GM21825 (cell line): ENCODE data around the gene ALPP.
"Not testable (repeated sequence)": the region's sequence is repeated elsewhere in the genome, so short reads cannot be mapped to it uniquely, and the experiment has no call there.

Source experiments
- ATAC-seq: cut with Tn5 transposase; IDR thresholded peaks from one replicate; pipeline ENCODE4 v1.9.1; 2021; ENCODE audit warnings: mild to moderate bottlenecking, moderate library complexity; ENCODE audit not compliant: unreplicated experiment

The ALPP gene

DNA sequence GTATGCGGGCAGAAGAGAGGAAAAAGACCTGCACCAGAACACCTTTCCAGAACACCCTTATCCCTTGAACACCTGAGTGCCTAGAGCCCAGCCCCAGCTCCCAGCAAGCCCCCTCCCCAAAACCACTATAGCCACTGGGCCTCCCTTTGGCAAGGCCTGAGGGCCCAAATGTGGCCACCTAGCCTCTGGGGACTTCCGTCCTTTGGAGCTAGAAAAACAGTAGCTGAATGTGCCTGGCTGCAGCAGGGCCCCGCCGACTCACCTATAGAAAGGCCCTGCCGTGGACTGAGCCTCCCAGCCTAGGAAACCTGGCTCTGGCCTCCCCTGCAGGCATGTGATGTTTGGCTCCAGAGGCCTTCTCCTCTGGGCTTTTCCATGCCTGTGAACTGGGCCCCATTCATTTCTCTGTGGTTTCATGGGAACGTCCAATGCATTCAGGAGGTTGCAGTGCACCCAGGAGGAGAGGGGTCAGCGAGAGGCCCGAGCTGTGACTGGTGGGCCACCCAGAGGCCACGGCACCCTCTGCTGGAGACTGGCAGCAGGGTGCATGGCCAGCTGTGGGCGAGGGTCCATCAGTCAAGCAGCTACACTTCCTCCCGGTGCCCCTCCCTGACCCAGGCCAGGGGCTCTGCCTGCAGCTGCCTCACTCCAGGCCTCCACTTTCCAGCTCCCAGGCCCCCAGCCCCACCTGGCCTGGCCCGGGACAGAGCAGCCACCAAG, 15.3 kb upstream of the ALPP start:
- ATAC-seq = not testable (repeated sequence)

- no peak for ATAC-seq
Observed at GRCh38 chr2:232363784-232364615, 14.6 kb upstream of the ALPP start.

GRCh38 chr2:232364806-232365594, 13.6 kb upstream of the ALPP start:
- ATAC-seq = not testable (repeated sequence)

- ATAC-seq = no peak
Observed at GRCh38 chr2:232365621-232366321, 12.8 kb upstream of the ALPP start.

DNA sequence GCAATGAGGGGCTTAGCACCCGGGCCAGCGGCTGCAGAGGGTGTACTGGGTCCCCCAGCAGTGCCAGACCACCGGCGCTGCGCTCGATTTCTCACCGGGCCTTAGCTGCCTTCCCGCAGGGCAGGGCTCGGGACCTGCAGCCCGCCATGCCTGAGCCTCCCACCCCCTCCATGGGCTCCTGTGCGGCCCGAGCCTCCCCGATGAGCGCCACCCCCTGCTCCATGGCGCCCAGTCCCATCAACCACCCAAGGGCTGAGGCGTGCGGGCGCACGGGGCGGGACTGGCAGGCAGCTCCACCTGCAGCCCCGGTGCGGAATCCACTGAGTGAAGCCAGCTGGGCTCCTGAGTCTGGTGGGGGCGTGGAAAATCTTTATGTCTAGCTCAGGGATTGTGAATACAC, 12.1 kb upstream of the ALPP start:
- not testable (repeated sequence) for ATAC-seq

GRCh38 chr2:232367016-232367415, 11.5 kb upstream of the ALPP start:
- no peak for ATAC-seq

- no peak for ATAC-seq
Observed at GRCh38 chr2:232367591-232368233, 10.8 kb upstream of the ALPP start.

DNA sequence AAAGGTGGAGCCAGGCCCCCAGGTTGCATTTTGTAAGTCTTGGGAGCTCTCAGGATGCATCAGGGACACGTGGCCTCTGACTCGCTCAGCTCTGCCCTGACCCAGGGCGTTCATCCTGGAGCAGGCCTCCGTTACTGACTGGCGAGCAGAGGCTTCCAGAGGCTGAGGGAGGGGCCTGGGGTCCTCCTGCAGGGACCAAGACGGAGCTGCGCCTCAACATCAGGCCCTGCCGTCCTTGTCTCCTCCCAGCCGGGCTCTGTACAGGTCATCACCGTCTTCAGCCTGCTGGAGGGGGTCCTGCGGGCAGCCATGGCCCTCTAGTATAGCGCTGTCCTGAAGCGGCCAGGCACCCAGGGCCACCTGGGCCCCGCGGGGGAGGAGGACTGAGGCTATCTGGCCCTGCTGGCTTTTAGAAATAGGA, 10.2 kb upstream of the ALPP start:
- ATAC-seq = no peak

DNA sequence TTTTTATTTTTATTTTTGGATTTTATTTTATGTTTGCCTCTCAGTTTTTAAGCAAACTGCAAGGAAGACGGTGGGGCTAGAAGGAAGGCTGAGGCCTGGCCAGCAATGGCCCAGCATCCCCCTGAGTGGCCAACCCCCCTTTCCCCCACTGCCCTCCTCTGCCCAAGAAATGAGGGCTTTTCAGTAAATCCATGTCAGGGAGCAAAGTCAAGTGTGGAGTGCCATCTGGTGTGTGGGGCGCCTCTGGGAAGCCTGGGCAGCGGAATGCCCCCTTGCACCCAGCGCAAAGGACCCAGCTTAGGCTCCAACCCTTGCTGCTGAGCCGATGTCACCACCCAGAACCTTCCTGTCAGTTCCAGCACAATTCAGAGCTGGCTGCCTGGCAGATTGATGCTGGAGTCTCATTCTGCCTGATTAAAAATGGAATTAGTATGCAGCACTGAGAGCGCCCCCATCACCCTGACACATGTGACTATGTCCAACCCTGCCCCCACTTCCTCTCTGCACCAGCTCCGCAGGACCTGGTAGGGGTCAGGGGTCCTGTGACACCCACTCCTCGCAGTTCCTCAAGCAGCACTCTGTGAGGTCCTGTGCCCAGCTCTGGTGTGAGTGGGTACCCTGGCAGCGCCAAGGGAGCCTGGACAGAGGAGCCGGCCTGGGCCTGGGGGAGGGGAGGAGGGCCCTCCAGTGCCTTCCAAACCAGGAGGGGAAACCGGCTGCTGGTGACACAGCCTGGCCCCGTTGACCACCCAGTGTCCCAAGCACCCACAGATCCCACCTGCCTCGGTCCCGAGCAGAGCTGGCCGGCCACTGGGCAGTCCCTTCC, 9.2 kb upstream of the ALPP start:
- no peak for ATAC-seq

DNA sequence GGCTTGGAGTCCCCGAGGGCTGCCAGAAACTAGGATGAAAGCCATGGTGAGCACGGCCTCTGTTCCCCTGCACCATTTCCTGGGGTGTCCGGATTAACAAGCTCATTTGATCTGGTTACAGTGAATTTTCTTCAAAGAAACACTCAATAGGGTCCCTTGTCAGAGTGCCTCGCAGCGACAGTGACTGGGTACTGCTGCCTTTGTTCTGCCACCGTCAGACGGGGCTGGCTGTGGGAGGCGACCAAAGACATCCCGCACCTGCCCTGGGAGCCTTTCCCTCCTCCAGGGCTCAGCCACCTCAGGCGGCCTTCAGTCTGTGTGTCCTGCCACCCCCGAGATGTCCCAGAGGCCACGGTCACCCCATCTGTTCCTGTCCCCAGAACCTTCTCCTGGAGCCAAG, 8.5 kb upstream of the ALPP start:
- not testable (repeated sequence) for ATAC-seq

DNA sequence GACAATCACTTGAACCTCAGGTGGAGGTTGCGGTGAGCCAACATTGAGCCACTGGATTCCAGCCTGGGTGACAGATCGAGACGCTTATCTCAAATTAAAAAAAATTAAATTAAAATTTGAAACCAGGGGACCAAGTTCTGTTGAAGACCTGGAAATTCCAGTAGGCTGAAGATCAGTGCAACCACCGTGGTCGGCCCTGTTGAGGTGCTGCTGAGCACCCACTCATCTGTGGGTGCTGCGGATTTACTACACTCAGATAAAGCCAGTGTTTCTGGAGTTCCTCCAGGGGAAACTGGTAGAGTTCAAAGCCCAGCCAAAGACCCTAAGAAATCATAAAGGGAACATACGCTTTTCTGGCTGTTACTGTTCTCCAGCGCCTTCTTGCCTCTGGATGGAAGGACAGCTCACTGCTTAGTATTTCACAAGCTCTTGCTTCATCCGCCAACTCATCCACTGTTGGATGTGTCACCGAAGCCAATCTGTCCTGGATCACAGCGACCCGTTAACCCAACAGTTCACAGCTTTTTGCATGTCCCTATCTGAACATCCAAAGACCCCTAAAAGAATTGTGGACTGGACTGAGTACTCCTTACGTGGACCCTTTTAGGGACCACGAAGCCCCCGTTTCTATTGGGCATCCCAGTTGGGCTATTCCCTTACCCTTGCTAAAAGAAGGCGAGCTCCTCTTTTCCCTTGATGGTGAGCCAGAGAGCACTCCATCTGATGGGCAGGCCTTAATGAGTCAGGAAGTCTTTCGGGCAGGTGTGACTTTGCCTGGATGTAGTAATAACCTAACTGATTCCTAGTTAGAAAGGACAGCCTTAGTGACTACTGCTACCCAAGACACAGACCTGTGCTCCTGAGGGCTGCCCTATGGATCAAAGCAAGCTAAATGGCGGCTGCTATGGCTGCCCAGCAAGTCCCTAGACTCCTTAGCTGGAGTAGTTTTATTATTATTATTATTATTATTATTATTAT, 6.0 kb upstream of the ALPP start:
- no peak for ATAC-seq

GRCh38 chr2:232374356-232374755, 4.2 kb upstream of the ALPP start:
- no peak for ATAC-seq

DNA sequence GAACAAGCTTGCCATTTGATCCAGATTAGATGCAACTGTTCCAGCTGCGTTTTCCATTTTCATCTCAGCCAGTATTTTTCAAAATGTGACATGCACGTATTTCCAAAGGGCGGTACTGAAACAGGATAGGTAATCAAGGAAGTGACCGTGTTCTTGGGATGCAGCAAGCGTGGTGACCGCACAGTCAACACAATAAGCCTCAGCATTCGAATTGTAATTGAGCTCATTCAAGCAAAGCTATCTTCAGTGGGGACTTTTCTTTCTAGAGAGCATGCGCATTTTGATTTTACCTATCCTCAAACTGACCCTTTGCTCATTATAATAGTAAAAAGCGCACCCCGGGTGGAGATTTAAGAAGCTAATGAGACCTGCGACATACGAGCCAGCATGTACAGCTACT, 3.4 kb upstream of the ALPP start:
- no peak for ATAC-seq

DNA sequence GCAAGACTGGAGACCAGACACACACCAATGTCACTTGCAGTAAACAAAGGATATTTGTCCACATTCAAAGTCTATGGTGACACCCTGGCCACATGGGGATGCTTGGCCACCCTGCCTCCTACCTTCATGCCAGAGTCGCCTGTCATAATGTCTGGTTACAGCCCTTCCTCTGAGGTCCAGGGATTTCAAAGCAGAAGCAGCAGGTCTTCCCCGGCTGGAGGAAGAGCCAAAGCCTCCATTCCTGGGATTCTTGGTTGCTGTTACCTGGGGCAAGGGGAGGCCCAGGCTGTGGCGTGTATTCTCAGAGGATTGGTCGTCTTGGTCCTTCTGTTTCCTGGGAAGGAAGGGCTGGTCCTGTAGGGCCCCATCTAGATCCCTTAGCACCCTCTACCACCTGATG, 2.3 kb upstream of the ALPP start:
- ATAC-seq = no peak

- no peak for ATAC-seq
Observed at GRCh38 chr2:232376713-232377112, 1.8 kb upstream of the ALPP start.

GRCh38 chr2:232377319-232377718, 1.2 kb upstream of the ALPP start:
- no peak for ATAC-seq

- no peak for ATAC-seq
Observed at GRCh38 chr2:232377841-232378734, 463 bp upstream of the ALPP start.
